ENCODE measurements around the gene UBE2V1. TPM values are rescaled to one million over a fixed set of nuclear protein-coding genes. Genes with fewer than 3 reads are reported as not detected.

Gene UBE2V1
- total RNA-seq, 2 experiments from 2014 or later = 153 to 154 TPM

- Mint-ChIP-seq H3K27me3 (peaks cover 7% of the 10 kb centered on the region), H3K36me3 (ENCODE audit: low read depth) (no peaks in the 10 kb centered on the region), H3K27ac (no peak overlapping the region), H3K9me3 (no peaks in the 10 kb centered on the region), H3K4me1 (peaks cover 9% of the 10 kb centered on the region), H3K4me3 (no peak overlapping the region)
- ChIA-PET CTCF (interaction anchor here (1.2 kb wide), 1 partner anchor 74 kb away, joined by 3 read pairs; no protein-coding TSS in a partner anchor), POLR2A (interaction anchor here (0.6 kb wide), 1 partner anchor 612 kb away, joined by 3 read pairs; no protein-coding TSS in a partner anchor)
- DNase-seq = no peak
Observed at GRCh38 chr20:50053362-50054230, 59.4 kb downstream of the UBE2V1 start.

DNA sequence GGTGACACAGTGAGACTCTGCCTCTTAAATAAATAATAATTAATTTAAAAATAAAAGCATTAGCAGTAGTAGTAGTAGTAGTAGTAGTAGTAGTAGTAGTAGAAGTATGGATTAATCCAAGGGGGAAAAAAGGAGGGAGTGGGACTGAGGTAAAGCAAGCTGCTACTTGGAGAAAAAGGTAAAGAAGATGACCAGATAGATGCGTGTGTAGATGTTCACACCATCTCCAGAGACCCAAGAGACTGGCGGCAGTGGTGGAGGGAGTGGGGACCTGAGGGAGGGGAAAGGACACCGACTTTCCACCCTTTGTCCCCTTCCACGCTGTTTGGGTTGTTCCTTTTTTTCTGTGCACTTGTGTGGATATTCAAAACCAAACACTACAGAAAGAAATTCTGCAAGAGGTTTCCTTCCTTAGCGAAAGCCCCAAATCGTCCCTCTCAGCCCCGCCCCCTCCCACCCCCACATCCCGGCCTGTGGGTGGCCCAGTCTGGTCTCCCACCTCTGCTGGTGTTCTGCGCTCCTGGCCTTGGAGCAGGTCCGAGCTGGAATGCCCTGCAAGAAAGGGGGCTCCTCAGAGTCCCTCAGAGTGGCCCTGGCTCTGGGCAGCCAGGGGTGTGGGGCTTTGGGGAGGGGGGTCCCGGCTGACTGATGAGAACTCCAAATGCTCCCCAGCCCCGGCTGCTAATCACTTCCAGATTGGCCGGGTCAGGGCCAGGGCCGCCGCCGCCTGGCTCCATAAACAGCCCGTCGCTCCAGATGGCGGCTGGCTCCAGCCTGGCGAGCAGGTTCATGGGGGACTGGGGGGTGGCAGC is 60.2 kb downstream of the UBE2V1 start:
- POLR2A ChIA-PET = no interaction called here
- Mint-ChIP-seq H3K27me3 (peaks cover 12% of the 10 kb centered on the region), H3K27ac (no peak overlapping the region), H3K4me1 (peaks cover 15% of the 10 kb centered on the region), H3K9me3 (no peaks in the 10 kb centered on the region), H3K4me3 (no peak overlapping the region), H3K36me3 (ENCODE audit: low read depth) (no peaks in the 10 kb centered on the region)
- CTCF ChIA-PET = interaction anchor here (1.0 to 1.1 kb wide), 2 partner anchors 19 to 74 kb away, joined by 4 read pairs; no protein-coding TSS in a partner anchor
- no peak for DNase-seq

GRCh38 chr20:50050660-50051308 is 62.2 kb downstream of the UBE2V1 start:
- H3K4me3 Mint-ChIP-seq = no peak overlapping the region
- H3K4me1 Mint-ChIP-seq = peaks cover 13% of the 10 kb centered on the region
- no peaks in the 10 kb centered on the region for H3K36me3 Mint-ChIP-seq (ENCODE audit: low read depth)
- ChIA-PET CTCF (no interaction called here), POLR2A (no interaction called here)
- no peak for DNase-seq
- H3K27ac Mint-ChIP-seq = no peak overlapping the region
- peaks cover 19% of the 10 kb centered on the region for H3K27me3 Mint-ChIP-seq
- no peaks in the 10 kb centered on the region for H3K9me3 Mint-ChIP-seq

DNA sequence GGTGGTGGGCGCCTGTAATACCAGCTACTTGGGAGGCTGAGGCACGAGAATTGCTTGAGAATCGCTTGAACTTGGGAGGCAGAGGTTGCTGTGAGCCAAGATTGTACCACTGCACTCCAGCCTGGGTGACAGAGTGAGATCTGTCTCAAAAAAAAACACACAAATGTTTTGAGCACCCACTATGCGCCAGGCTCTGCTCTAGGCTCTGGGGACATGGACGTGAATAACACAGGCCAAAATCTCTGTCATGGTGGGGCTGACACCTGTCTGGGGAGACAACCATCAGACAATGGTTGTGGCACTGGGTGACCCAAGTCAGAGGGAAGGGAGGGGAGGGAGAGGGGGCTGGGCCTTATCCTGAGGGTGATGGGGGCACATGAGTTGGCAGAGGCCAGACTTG is 62.7 kb downstream of the UBE2V1 start:
- no peak overlapping the region for H3K27ac Mint-ChIP-seq
- peaks cover 21% of the 10 kb centered on the region for H3K27me3 Mint-ChIP-seq
- no peaks in the 10 kb centered on the region for H3K36me3 Mint-ChIP-seq (ENCODE audit: low read depth)
- no peak overlapping the region for H3K4me3 Mint-ChIP-seq
- no peaks in the 10 kb centered on the region for H3K9me3 Mint-ChIP-seq
- no peak for DNase-seq
- H3K4me1 Mint-ChIP-seq = peaks cover 13% of the 10 kb centered on the region
- ChIA-PET CTCF (interaction anchor here (1.3 to 2.2 kb wide), 2 partner anchors 21 to 71 kb away, joined by 4 to 8 read pairs; no protein-coding TSS in a partner anchor), POLR2A (no interaction called here)

- H3K4me1 Mint-ChIP-seq = peaks cover 13% of the 10 kb centered on the region
- no peak for DNase-seq
- H3K27ac Mint-ChIP-seq = no peak overlapping the region
- no peaks in the 10 kb centered on the region for H3K9me3 Mint-ChIP-seq
- H3K36me3 Mint-ChIP-seq (ENCODE audit: low read depth) = no peaks in the 10 kb centered on the region
- POLR2A ChIA-PET = interaction anchor here (0.9 kb wide), 1 partner anchor 12 kb away, joined by 4 read pairs; no protein-coding TSS in a partner anchor
- H3K4me3 Mint-ChIP-seq = no peak overlapping the region
- peaks cover 21% of the 10 kb centered on the region for H3K27me3 Mint-ChIP-seq
- CTCF ChIA-PET = interaction anchor here (1.3 to 2.2 kb wide), 2 partner anchors 22 to 71 kb away, joined by 4 to 8 read pairs; no protein-coding TSS in a partner anchor
Observed at GRCh38 chr20:50049442-50050026, 63.4 kb downstream of the UBE2V1 start.

- ChIA-PET CTCF (interaction anchor here (0.7 to 3.3 kb wide), 3 partner anchors 22 to 70 kb away, joined by 3 to 11 read pairs (median 8); no protein-coding TSS in a partner anchor), POLR2A (interaction anchor here (0.9 kb wide), 1 partner anchor 12 kb away, joined by 4 read pairs; no protein-coding TSS in a partner anchor)
- H3K27ac Mint-ChIP-seq = no peak overlapping the region
- peaks cover 13% of the 10 kb centered on the region for H3K4me1 Mint-ChIP-seq
- H3K36me3 Mint-ChIP-seq (ENCODE audit: low read depth) = no peaks in the 10 kb centered on the region
- no peaks in the 10 kb centered on the region for H3K9me3 Mint-ChIP-seq
- H3K4me3 Mint-ChIP-seq = no peak overlapping the region
- peaks cover 19% of the 10 kb centered on the region for H3K27me3 Mint-ChIP-seq
- peak; percentile 20 for DNase-seq
Observed at GRCh38 chr20:50048420-50049166, 64.4 kb downstream of the UBE2V1 start.

DNA sequence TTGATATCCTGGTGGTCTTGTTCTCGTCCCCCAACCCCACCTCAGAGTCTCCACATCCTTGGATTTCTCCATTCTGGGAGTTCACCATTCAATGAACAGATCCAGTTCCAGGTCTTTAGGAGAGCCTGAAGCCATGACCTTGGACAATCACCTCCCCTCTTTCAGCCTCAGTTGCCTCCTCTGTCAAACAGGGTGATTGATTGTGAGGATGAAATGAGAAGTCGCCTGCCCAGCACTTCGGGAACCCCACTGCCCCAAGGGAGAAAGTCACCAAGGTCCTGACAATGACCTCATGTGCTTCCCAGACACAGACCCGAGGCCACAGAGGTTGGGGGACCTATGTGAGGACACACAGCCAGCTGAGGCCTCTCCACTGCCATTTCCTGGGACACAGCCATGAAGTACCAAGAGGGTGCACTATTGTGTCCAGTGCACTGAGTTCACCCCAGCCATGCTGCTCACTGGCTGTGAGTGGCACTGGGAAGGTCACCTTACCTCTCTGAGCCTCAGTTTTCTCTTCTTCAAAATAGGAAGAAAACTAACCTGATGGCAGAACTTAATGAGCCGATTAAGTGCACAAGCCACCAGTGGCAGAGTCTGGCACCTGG is 68.5 kb downstream of the UBE2V1 start:
- H3K9me3 Mint-ChIP-seq = no peaks in the 10 kb centered on the region
- H3K27me3 Mint-ChIP-seq = peaks cover 14% of the 10 kb centered on the region
- no peak overlapping the region for H3K27ac Mint-ChIP-seq
- no peaks in the 10 kb centered on the region for H3K36me3 Mint-ChIP-seq (ENCODE audit: low read depth)
- peaks cover 12% of the 10 kb centered on the region for H3K4me1 Mint-ChIP-seq
- DNase-seq = no peak
- ChIA-PET CTCF (interaction anchor here (1.2 kb wide), 1 partner anchor 41 kb away, joined by 3 read pairs; no protein-coding TSS in a partner anchor), POLR2A (no interaction called here)
- no peak overlapping the region for H3K4me3 Mint-ChIP-seq

GRCh38 chr20:50043573-50044352 is 69.2 kb downstream of the UBE2V1 start:
- Mint-ChIP-seq H3K4me1 (peaks cover 9% of the 10 kb centered on the region), H3K36me3 (ENCODE audit: low read depth) (no peaks in the 10 kb centered on the region), H3K4me3 (no peak overlapping the region), H3K27ac (no peak overlapping the region), H3K9me3 (no peaks in the 10 kb centered on the region), H3K27me3 (peaks cover 14% of the 10 kb centered on the region)
- ChIA-PET POLR2A (no interaction called here), CTCF (interaction anchor here (0.6 kb wide), 1 partner anchor 1297 kb away, joined by 4 read pairs; no protein-coding TSS in a partner anchor)
- DNase-seq = no peak

DNA sequence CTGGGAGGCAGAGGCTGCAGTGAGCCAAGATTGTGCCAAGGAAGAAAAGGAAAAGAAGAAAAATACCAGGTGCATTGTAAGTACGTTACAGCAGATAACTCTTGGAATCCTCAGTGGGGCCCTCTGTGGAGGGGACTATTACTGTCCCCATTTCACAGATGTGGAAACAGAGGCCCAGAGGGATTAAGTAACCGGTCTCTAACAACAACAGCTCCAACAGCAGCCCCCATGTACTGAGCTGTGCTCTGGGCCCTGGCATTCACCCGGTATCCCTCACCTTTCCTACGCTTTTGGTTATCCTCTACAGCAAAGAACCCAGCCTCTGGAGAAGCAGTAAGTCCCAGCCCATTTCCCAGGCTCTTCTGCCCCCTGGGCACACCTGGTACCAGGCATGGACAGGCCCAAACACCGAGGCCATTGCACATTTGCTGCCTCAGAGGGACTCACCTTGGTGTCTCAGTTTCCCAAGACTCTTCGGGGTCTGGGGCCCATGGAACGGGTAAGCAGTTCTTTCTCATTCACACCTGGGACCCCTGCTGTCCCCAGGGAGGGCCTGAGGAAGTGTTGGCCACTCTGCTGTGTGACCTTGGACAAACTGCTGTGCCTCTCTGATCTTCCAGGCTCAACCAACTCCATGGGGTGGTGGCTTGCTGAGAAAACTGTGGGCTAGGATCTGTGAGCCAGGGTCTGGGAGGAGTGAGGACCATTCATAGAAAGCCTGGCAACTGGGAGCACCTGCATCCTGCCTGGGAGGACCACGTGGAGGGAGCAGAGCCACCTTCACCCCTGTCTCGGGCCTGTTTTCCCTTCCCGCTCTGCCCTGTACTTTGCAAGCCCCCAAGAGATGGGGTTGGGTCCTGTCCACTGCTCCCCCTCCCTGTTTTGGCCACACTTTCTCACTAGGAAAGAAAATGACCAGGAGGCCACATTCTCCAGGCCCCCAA is 70.3 kb downstream of the UBE2V1 start:
- no peaks in the 10 kb centered on the region for H3K9me3 Mint-ChIP-seq
- H3K27ac Mint-ChIP-seq = no peak overlapping the region
- ChIA-PET CTCF (no interaction called here), POLR2A (no interaction called here)
- peaks cover 1% of the 10 kb centered on the region for H3K4me1 Mint-ChIP-seq
- H3K27me3 Mint-ChIP-seq = peaks cover 9% of the 10 kb centered on the region
- no peaks in the 10 kb centered on the region for H3K36me3 Mint-ChIP-seq (ENCODE audit: low read depth)
- no peak for DNase-seq
- H3K4me3 Mint-ChIP-seq = no peak overlapping the region

DNA sequence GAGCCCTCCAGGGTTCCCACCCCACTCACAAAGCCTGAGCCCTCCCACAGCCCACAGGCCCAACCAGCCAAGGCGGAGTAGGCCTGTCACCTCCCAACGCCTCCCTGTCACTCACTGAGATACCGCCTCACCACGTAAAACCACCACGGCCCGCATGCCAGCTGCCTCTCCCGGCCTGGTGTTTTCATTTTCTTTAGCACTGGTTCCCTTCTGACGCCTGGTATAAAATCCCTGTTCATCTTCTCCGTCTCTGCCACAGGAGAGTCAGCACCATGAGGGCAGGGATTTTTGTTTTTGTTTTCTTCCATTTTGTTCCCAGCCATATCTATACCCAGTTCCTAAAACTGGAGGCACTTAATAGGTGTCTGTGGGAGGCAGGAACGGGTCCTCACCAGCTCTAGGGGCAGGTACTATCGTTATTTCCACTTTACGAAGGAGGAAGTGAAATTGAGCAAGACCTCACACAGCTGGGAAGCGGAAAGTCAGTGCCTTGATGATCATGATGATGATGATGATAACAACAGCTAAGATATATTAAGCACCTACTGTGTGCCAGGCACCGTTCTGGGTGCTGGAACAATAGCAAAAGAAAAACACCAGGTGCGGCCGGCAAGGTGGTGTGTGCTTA is 71.6 kb downstream of the UBE2V1 start:
- no peaks in the 10 kb centered on the region for H3K36me3 Mint-ChIP-seq (ENCODE audit: low read depth)
- no peak for DNase-seq
- CTCF ChIA-PET = interaction anchor here (1.0 kb wide), 1 partner anchor 30 kb away, joined by 3 read pairs; no protein-coding TSS in a partner anchor
- no peaks in the 10 kb centered on the region for H3K9me3 Mint-ChIP-seq
- no peak overlapping the region for H3K4me3 Mint-ChIP-seq
- POLR2A ChIA-PET = no interaction called here
- H3K27ac Mint-ChIP-seq = no peak overlapping the region
- H3K4me1 Mint-ChIP-seq = no peaks in the 10 kb centered on the region
- peaks cover 6% of the 10 kb centered on the region for H3K27me3 Mint-ChIP-seq
